CD4-positive, alpha-beta memory T cell (primary cell): Measurements from ENCODE around the gene RBM15B. TPM values are rescaled to one million over a fixed set of nuclear protein-coding genes. Genes with fewer than 3 reads are reported as not detected.

ENCODE experiments used
- CTCF ChIA-PET: fragments of 350-600 bp; sonication (Branson Sonifier 250); formaldehyde crosslinking; loops from one replicate; lab custom pipeline; 2021; ENCODE audit warnings: inconsistent platforms; ENCODE audit not compliant: partially characterized antibody; lab: Charles Lee
- POLR2A ChIA-PET: fragments of 350-600 bp; sonication (Branson Sonifier 250); formaldehyde crosslinking; loops from one replicate; lab custom pipeline; 2021; ENCODE audit not compliant: partially characterized antibody; lab: Charles Lee
- DNase-seq, 5 donors: peaks; one replicate each; pipeline versions ENCODE4 v3.0.0 to v3.0.0-alpha.2; 2020 to 2022; ENCODE audit warnings: mixed read lengths in 1 of 5
- H3K27ac ChIP-seq: one replicate; pipeline ENCODE4 v1.7.0; 2013; ENCODE audit warnings: low read depth, low read length
- H3K27me3 ChIP-seq: 2 replicates; pipeline ENCODE4 v1.7.0; 2013; ENCODE audit warnings: mild to moderate bottlenecking, low read length, moderate library complexity; ENCODE audit not compliant: insufficient read depth
- H3K36me3 ChIP-seq: 2 replicates; pipeline ENCODE4 v1.7.0; 2013; ENCODE audit warnings: mild to moderate bottlenecking, low read length, moderate library complexity; ENCODE audit not compliant: insufficient read depth
- H3K4me1 ChIP-seq: 2 replicates; pipeline ENCODE4 v1.7.0; 2013; ENCODE audit warnings: mild to moderate bottlenecking, low read length, moderate library complexity; ENCODE audit not compliant: insufficient read depth
- H3K4me3 ChIP-seq, 2 donors: one replicate each; pipeline ENCODE4 v1.7.0; 2013; ENCODE audit warnings: low read length in 2 of 2, mild to moderate bottlenecking in 1 of 2
- H3K9me3 ChIP-seq, 2 donors: one replicate each; pipeline ENCODE4 v1.7.0; 2013; ENCODE audit warnings: low read length in 2 of 2, control low read depth in 1 of 2; ENCODE audit not compliant: control insufficient read depth in 1 of 2
- H3K27ac Mint-ChIP-seq, 7 donors: one replicate each; pipeline ENCODE4 v1.8.0; 2020 to 2021; ENCODE audit warnings: mixed read lengths in 7 of 7, mild to moderate bottlenecking in 6 of 7, inconsistent platforms in 3 of 7, moderate library complexity in 3 of 7
- H3K27me3 Mint-ChIP-seq, 2 donors: one replicate each; pipeline ENCODE4 v1.8.0; 2020 to 2021; ENCODE audit warnings: mixed read lengths in 2 of 2
- H3K36me3 Mint-ChIP-seq, 2 donors: one replicate each; pipeline ENCODE4 v1.8.0; 2020 to 2021; ENCODE audit warnings: mixed read lengths in 2 of 2, inconsistent platforms in 1 of 2, mild to moderate bottlenecking in 1 of 2
- H3K4me1 Mint-ChIP-seq, 4 donors: one replicate each; pipeline ENCODE4 v1.8.0; 2020 to 2021; ENCODE audit warnings: mixed read lengths in 4 of 4, mild to moderate bottlenecking in 1 of 4
- H3K4me3 Mint-ChIP-seq, 8 donors: one replicate each; pipeline ENCODE4 v1.8.0; 2020 to 2021; ENCODE audit warnings: mixed read lengths in 8 of 8, mild to moderate bottlenecking in 7 of 8, moderate library complexity in 6 of 8, inconsistent platforms in 3 of 8
- H3K9me3 Mint-ChIP-seq, 8 donors: one replicate each; pipeline ENCODE4 v1.8.0; 2020 to 2021; ENCODE audit warnings: mixed read lengths in 8 of 8, mild to moderate bottlenecking in 5 of 8, inconsistent platforms in 3 of 8, moderate library complexity in 1 of 8
- intact Hi-C: fragments of 100-400 bp; cut with micrococcal nuclease; formaldehyde crosslinking; loops from one replicate; pipeline ENCODE4 v1.15.1; 2023
- polyA plus RNA-seq, 2 donors: library from polyadenylated mRNA; unstranded; fragments of 300-500 nt; fragmentation: Illumina TruSeq; gene quantifications; one replicate each; pipeline ENCODE4 v1.2.3, GENCODE V29; 2021
- total RNA-seq, 2 experiments: library from RNA; stranded (reverse); gene quantifications; one replicate each; pipeline ENCODE4 v1.2.3, GENCODE V29; 2021

Gene RBM15B
- 10 to 100 TPM; 38.3 to 39.9 TPM for total RNA-seq
- polyA plus RNA-seq, result 10 to 100 TPM in 1 of 2 donors, 1 to 10 TPM in 1; 9.9 to 28.2 TPM

- H3K9me3 Mint-ChIP-seq, result no peaks in the 10 kb centered on the region
- H3K4me1 ChIP-seq, result peaks cover 69% of the 10 kb centered on the region
- peak within 1 kb of the TSS; percentile 89 to 97 (median 95) for H3K27ac Mint-ChIP-seq
- peak within 1 kb of the TSS; percentile 79 for H3K27ac ChIP-seq
- no peaks in the 10 kb centered on the region for H3K9me3 ChIP-seq
- CTCF ChIA-PET, result interaction anchor here (0.6 to 5.0 kb wide), 15 partner anchors 8 to 1034 kb away, joined by 3 to 52 read pairs (median 16); partner anchors contain the start of genes DCAF1 and MAPKAPK3
- H3K4me1 Mint-ChIP-seq, result peaks cover 33 to 81% (median 61%) of the 10 kb centered on the region in 4 donors
- peak; percentile 96 to 98 (median 97) for DNase-seq
- peaks cover 43% of the 10 kb centered on the region for H3K36me3 ChIP-seq
- no peaks in the 10 kb centered on the region for H3K27me3 Mint-ChIP-seq
- intact Hi-C loops, result loop anchor here (1.0 kb wide), 3 partner anchors 108 to 291 kb away; partner anchors contain the start of gene TEX264
- peak within 1 kb of the TSS; percentile 57 for H3K4me3 ChIP-seq
- POLR2A ChIA-PET, result interaction anchor here (0.6 to 2.5 kb wide), 8 partner anchors 11 to 291 kb away, joined by 3 to 14 read pairs (median 6); partner anchors contain the start of gene DCAF1
- H3K27me3 ChIP-seq, result no peaks in the 10 kb centered on the region
- H3K36me3 Mint-ChIP-seq, result peaks cover 33 to 63% of the 10 kb centered on the region in 2 donors
- H3K4me3 Mint-ChIP-seq, result peak within 1 kb of the TSS; percentile 76 to 91 (median 83)
These were observed at the start of gene RBM15B for GRCh38 chr3:51391075-51391565. TSS of gene RBM15B (plus strand) at chr3:51391285. CDS start at chr3:51391400, 115 bp downstream.

- no peak overlapping the region for H3K27ac Mint-ChIP-seq
- H3K4me1 Mint-ChIP-seq, result no peaks in the 10 kb centered on the region
- Histone ChIP-seq H3K4me3 (no peak overlapping the region), H3K4me1 (no peaks in the 10 kb centered on the region), H3K36me3 (no peaks in the 10 kb centered on the region), H3K9me3 (no peaks in the 10 kb centered on the region), H3K27me3 (no peaks in the 10 kb centered on the region), H3K27ac (no peak overlapping the region)
- peaks cover 1 to 2% of the 10 kb centered on the region in 2 donors for H3K27me3 Mint-ChIP-seq
- no peak overlapping the region for H3K4me3 Mint-ChIP-seq
- CTCF ChIA-PET, result no interaction called here
- intact Hi-C loops, result no loop called here
- POLR2A ChIA-PET, result no interaction called here
- H3K36me3 Mint-ChIP-seq, result no peaks in the 10 kb centered on the region
- no peak for DNase-seq
- peaks cover 0 to 3% (median 0%) of the 10 kb centered on the region in 8 donors for H3K9me3 Mint-ChIP-seq
These were observed 47.0 kb upstream of the RBM15B start for GRCh38 chr3:51343918-51344687.

GRCh38 chr3:51350751-51351150, 40.3 kb upstream of the RBM15B start:
- peaks cover 0 to under 1% (median 0%) of the 10 kb centered on the region in 8 donors for H3K9me3 Mint-ChIP-seq
- no peaks in the 10 kb centered on the region for H3K4me1 ChIP-seq
- no peak for DNase-seq
- no peak overlapping the region for H3K4me3 ChIP-seq
- no peak overlapping the region for H3K4me3 Mint-ChIP-seq
- no peaks in the 10 kb centered on the region for H3K36me3 Mint-ChIP-seq
- no peaks in the 10 kb centered on the region for H3K27me3 ChIP-seq
- POLR2A ChIA-PET, result no interaction called here
- CTCF ChIA-PET, result interaction anchor here (1.3 kb wide), 1 partner anchor 379 kb away, joined by 4 read pairs; no protein-coding TSS in a partner anchor
- H3K27ac ChIP-seq, result no peak overlapping the region
- H3K4me1 Mint-ChIP-seq, result peaks cover 0 to 5% (median 2%) of the 10 kb centered on the region in 4 donors
- H3K27me3 Mint-ChIP-seq, result peaks cover 1 to 2% of the 10 kb centered on the region in 2 donors
- intact Hi-C loops, result no loop called here
- no peaks in the 10 kb centered on the region for H3K36me3 ChIP-seq
- H3K9me3 ChIP-seq, result no peaks in the 10 kb centered on the region
- H3K27ac Mint-ChIP-seq, result no peak overlapping the region

GRCh38 chr3:51353131-51353530, 38.0 kb upstream of the RBM15B start:
- no peak for DNase-seq
- Histone ChIP-seq H3K4me1 (no peaks in the 10 kb centered on the region), H3K36me3 (no peaks in the 10 kb centered on the region), H3K27me3 (no peaks in the 10 kb centered on the region), H3K4me3 (no peak overlapping the region), H3K27ac (no peak overlapping the region), H3K9me3 (no peaks in the 10 kb centered on the region)
- no peak overlapping the region for H3K4me3 Mint-ChIP-seq
- H3K36me3 Mint-ChIP-seq, result no peaks in the 10 kb centered on the region
- no peak overlapping the region for H3K27ac Mint-ChIP-seq
- intact Hi-C loops, result no loop called here
- ChIA-PET CTCF (no interaction called here), POLR2A (no interaction called here)
- H3K9me3 Mint-ChIP-seq, result no peaks in the 10 kb centered on the region
- peaks cover 1 to 2% of the 10 kb centered on the region in 2 donors for H3K27me3 Mint-ChIP-seq
- H3K4me1 Mint-ChIP-seq, result peaks cover 0 to 5% (median 2%) of the 10 kb centered on the region in 4 donors

DNA sequence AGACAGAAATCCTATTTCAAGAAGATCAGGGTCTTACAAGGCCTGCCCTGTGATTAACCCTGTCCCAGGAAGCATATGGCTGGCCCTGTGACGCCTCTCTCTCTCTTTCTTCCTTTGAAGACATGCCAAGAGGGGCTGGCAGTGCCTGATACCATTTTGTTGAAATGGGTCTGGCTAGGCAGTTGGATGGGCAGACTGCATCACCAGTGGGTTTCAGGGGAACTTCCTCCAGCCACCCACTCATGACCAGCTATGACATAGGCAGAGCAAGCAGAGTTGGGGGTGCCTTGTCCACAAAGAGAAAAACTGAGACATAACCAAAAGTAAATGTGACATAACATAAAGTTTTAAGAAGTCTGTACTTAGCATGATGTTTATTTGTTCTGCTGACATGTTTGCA, 37.4 kb upstream of the RBM15B start:
- intact Hi-C loops, result no loop called here
- CTCF ChIA-PET, result no interaction called here
- no peaks in the 10 kb centered on the region for H3K36me3 ChIP-seq
- no peaks in the 10 kb centered on the region for H3K4me1 ChIP-seq
- no peak overlapping the region for H3K4me3 ChIP-seq
- Mint-ChIP-seq H3K9me3 (no peaks in the 10 kb centered on the region), H3K4me3 (no peak overlapping the region), H3K27me3 (peaks cover 1 to 2% of the 10 kb centered on the region in 2 donors), H3K4me1 (peaks cover 0 to 5% (median 2%) of the 10 kb centered on the region in 4 donors), H3K36me3 (no peaks in the 10 kb centered on the region), H3K27ac (peak overlapping the region in 1 of 7 donors; percentile 36)
- H3K9me3 ChIP-seq, result no peaks in the 10 kb centered on the region
- H3K27me3 ChIP-seq, result no peaks in the 10 kb centered on the region
- no peak overlapping the region for H3K27ac ChIP-seq
- POLR2A ChIA-PET, result no interaction called here
- DNase-seq, result no peak

DNA sequence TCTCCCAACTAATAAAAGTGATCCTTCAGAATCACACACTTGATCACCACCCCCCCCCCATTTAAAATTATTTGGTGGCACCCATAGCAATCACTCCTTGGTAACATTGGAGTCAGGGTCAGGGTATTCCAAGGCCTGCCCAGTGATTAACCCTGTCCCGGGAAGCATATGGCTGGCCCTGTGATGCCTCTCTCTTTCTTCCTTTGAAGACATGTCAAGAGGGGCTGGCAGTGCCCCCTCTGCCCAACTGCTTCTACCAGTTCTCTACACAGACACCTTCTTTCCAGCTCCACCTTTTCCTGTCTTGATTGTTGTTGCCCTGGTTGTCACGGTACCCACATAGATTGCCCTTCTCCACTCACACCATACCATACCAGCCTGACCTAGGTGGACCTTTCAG, 36.9 kb upstream of the RBM15B start:
- Histone ChIP-seq H3K27ac (no peak overlapping the region), H3K4me3 (no peak overlapping the region), H3K36me3 (no peaks in the 10 kb centered on the region), H3K9me3 (no peaks in the 10 kb centered on the region), H3K4me1 (no peaks in the 10 kb centered on the region), H3K27me3 (no peaks in the 10 kb centered on the region)
- ChIA-PET POLR2A (no interaction called here), CTCF (no interaction called here)
- intact Hi-C loops, result no loop called here
- Mint-ChIP-seq H3K36me3 (no peaks in the 10 kb centered on the region), H3K27me3 (peaks cover 0 to 1% of the 10 kb centered on the region in 2 donors), H3K4me1 (peaks cover 0 to 5% (median 2%) of the 10 kb centered on the region in 4 donors), H3K4me3 (no peak overlapping the region), H3K27ac (peak overlapping the region in 1 of 7 donors; percentile 81), H3K9me3 (no peaks in the 10 kb centered on the region)
- DNase-seq, result no peak
